HG03095 (cell line): ENCODE measurements around the gene KIAA0040.

Experiments
- ATAC-seq: cut with Tn5 transposase; IDR thresholded peaks from one replicate; pipeline ENCODE4 v1.9.1; 2021; ENCODE audit warnings: moderate library complexity; ENCODE audit not compliant: unreplicated experiment

The KIAA0040 gene

DNA sequence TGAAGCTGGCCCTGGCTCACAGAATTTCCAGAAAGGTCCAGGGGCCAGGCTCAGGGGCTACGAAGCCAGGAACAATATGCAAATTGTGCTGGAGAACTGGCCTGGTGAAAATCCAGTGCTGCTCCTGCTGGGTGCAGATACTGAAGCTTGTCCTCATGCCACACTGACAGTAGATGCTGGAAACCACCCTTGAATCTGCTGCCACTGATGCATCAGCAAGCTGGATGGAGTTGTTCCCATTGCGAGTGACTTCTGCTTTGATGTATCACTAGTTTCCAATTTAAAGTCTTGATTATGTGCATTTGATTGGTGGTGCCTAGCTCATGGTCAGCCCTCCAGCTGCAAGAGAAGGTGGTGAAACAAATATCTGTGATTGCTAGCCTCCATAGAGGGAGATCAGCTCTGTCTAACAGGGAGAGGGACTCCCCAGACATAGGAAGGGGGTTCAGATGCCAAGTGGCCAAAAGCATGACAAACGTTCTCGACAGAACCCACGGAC, 11.0 kb upstream of the KIAA0040 start:
- no peak for ATAC-seq

DNA sequence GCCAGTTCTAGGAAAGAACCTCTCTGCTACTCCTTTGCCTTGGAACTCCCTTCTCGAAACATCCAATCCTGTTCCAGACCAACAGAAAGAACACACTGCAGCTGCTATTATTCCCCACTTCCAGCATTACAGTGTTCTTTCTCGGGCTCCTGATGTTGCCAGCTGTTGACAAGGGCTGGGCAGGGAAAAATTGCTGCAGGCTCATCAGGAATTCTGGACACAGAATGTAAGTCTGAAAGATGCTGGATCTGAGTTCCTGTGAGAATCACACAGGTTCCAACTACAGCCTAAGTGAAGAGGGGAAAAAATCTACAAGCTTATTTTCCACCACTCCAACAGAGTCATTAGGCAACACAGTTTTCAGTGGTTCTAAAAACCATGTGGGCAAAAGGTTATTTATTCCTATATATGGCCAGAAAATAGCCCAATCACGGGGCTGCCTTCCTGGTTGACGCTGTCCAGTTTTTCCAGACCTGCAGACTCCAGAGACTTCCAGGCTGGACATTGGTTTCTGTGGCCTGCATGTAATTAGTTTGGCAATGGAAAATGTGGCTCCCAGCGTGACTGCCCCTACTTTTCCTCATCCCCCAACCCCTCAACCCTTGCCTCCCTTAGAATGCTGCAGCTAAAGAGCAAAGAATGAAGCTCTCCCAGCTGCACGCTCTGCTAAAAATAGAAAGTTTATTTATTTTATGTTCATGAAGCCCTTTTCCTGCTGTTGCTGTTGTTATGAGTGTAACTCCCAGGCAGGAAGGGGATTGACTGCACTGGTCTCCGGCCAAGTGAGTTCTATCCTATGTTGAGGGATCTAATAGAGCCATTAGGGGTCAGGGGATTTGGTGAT, 8.3 kb upstream of the KIAA0040 start:
- no peak for ATAC-seq

DNA sequence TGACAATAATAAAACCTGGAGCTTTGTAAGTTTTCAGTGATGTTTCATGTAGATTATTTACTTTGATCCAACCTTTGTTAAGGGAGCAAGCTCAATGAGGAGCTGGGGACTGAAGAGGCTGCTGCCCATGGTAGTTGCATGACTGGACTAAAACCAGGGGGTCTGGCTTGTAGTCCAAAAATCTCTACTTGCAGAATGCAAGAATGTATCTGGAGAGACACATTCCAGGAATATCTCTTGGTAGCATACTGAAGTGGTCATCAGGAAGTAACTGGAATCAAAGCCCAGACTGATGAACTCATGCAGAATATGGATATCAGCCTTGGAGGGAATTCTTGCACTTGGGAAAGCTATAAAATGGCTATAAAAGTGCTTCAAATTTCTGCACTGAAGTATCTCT, 5.8 kb upstream of the KIAA0040 start:
- no peak for ATAC-seq

DNA sequence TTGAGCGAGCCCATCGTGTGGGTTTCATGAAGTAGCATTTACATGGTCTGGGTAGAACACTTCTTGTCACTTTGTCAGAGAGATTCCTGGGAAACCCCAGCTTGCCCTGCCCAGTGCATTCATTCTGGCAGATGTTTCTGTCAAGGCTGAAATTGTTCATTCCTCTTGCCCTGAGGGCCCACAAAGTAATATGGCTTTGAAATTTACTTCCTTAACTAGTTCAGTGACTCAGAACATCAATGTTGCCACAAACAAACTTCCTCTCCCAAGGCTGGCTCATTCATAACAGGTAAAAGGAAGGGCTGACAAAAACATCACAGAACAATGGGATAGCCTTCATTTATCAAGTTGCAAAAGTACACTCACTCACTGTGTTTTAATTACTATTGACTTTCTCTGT, 5.0 kb upstream of the KIAA0040 start:
- ATAC-seq = no peak

DNA sequence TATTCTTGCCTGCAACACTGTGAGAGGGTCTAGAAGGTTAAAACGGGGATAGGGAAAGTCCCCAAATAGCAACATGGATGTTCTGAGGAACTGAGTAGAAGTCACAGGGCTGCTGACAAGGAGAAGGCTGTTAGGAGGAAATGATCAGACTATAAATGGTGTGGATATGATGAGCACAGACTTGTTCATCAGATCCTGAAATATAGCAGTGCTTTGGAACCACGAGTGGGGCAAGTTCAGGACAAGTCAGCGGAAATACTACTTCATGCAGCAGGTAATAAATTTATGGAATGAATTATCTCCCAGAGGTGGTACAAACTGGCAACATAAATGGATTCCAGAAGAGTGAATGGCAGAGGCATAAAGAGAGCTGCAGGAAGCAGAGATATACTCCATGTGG, 3.2 kb upstream of the KIAA0040 start:
- no peak for ATAC-seq

DNA sequence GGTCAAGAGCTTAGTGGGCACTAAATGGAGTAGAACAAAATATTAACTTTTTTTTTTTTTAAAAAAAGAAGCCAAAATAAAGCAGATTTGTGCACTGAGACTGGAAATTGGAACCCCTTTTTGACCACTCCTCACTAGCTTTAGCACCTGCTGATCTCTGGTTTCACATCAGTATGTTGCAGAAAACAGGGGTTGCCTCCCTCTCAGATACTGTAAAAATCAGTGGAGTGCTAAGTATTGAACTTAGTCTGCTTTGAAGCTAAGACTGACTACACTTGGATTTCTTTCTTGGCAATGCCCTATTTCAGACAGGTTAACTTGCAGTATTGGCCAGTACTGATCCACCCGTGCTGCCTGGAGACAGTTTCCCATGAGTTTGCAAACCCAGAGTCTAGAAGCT, 2.7 kb upstream of the KIAA0040 start:
- ATAC-seq = no peak

DNA sequence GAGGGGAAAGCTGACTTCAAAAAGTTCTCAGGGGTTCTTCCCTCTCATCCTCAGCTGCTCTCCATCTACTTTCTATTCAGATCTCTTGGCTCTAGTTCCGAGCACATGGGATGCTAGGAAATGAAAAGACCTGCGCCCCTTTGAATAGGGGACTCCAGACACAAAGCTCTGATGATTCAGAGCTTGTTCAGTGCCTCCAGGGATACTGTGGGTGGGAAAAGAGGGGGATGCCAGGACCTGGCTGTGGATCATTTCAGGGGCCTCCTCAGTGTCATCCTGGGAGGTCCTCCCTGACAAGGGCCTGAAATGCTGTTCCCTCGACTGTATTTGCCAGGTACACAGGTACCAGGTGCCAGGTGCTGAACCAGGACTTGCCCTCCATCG, 943 bp upstream of the KIAA0040 start:
- no peak for ATAC-seq

DNA sequence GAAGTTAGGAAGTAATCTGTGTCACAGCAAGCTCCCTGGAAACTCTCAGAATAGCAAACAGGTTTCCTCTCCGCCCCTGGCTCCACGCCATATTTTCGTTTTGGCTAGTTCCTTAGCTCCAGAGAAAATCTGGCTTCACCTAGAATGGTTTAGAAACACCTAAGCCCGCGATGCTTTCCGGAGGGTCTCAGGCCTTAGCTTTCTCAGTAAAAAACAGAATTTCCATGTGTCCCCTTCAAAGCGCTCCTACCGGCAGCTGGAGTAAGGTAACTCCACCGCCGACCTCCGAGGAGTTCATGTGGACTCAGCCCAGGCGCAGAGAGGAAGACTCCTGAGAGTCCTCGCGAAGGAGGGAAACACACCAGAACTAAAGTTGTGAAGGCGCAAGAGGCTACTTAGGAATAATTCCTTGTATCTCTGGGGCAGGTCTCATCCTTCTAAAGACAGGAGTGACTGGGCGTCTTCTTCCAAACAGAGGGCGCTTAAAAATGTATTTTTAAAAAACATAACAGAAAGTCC, 406 bp downstream of the KIAA0040 start:
- no peak for ATAC-seq

DNA sequence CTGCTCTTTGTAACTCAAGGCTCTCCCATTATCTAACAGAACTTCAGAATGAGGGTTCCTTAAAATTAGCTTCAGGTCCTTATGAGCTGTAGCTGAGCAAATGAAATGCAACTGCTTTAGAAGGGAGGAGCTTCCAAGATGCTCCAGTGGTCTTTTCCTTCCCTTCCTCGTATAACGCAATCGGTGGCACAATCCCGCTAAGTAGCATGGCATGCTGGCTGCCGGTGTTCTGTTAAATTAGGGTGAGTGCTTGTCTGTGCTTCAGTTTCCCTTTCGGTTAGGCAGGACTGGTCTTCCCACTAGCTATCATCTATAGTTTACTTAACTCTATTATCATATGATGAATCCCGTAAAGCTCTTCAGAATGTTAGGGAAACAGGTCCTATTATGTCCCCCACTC, 917 bp downstream of the KIAA0040 start:
- no peak for ATAC-seq

DNA sequence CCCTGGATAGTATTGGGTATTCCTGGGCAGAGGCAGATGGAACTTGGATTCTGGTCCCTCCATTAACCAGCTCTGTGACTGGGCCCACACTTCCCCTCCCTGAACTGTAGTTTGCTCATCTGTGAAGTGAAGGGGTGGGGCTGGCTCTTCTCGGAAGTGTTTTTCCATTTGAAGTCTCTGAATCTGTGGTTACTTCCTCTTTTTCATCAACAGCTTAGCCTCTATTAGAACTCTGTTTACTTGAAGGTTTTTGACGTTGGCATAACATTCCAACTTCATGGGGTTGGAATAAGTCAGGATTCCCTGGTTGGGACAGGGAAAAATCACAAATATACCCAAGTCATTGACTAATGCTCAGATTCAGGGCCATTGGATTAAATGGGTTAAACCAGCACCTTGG, 3.6 kb downstream of the KIAA0040 start:
- peak; percentile 59 for ATAC-seq

DNA sequence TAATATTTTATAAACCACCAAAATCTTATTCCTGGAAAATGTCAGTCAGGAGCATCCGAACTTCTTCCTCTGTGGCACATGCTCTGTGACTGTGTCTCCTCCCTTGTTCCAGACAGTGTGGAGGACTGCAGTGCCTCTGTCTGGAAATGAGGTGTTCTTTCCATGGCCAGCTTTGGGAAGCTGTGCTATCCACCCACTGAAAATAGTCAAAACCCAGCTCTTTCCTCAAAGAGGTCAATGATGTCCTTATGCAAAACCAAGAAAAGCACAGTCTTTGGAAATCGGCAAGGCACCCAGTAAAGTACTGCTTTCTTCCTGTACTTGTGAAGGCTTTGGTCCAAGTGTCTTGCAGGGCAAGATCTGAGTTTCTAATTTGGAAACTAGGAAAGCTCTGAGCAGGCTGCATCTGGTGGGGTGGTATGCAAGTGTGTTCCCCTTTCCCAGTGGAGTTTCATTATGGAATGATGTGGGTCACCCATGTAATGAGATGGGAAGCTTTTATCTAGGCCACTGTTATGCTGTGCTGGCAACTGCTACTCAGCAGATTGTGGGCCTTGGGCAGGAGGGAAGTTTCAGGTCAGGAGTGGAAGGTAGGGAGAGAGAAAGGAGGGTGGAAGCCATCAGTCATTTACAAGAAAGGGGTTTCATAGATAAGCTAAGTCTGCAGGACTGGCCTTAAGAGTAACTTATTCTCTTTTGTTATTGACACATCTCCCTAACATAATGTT, 6.0 kb downstream of the KIAA0040 start:
- no peak for ATAC-seq

DNA sequence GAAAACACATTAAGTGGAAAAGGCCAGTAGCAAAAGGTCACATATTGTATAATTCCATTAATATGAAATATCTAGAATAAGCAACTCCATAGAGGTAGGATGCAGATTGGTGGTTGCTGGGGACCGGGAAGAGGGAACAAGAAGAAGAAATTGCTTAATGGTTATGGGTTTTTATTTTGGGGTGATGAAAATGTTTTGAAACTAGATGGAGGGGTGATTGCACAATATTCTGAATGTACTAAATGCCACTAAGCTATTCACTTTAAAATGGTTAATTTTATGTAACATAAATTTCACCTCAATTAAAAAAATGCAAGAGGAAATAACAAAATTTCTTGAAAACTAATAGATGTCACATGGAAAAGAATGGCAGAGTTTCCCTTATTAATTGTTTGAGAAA, 6.7 kb downstream of the KIAA0040 start:
- no peak for ATAC-seq

DNA sequence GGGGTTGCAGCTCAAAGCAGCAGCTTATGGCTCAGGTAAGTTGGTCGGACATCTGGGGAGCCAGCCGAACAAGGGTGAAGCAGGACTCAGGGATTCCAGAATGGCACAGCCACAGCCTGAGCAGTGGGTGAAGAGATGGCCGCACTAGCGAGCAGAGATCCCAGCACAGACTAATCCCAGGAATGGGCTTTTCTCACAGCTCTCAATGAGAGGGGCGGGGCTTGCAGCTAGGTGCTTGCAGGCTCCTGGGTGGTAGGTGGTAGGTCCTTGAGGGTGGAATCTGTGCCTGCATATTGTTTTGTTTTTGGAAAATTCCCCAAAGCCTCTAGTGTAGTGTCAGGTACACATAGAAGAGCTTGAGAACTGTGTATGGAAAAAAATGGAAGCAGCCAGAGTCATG, 9.0 kb downstream of the KIAA0040 start:
- ATAC-seq = no peak

DNA sequence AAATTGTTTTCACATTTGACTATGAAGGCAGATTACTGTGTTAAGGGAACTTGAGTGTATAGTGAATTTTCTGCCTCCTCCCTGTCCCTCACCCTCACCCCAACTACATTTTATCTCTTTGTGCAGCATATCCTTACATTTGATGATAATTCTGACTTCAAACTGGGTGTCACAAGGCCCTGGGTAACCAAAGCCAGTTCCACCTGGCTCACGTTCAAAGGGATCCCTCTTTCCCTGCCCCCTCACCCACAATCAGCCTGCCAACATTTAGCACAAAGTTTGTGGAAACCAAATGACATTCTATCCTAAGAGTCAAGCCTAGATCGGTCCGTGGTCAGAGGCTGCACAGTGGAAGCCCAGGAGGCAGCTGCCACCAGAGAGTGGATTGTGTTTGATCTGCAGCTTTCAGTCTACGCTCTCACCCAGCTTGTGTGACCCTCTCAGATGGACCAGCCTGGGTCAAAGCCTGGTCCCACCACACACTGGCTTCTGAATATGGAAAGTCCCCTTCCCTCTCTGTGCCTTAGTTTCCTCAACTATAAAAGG, 10.3 kb downstream of the KIAA0040 start:
- ATAC-seq = no peak

DNA sequence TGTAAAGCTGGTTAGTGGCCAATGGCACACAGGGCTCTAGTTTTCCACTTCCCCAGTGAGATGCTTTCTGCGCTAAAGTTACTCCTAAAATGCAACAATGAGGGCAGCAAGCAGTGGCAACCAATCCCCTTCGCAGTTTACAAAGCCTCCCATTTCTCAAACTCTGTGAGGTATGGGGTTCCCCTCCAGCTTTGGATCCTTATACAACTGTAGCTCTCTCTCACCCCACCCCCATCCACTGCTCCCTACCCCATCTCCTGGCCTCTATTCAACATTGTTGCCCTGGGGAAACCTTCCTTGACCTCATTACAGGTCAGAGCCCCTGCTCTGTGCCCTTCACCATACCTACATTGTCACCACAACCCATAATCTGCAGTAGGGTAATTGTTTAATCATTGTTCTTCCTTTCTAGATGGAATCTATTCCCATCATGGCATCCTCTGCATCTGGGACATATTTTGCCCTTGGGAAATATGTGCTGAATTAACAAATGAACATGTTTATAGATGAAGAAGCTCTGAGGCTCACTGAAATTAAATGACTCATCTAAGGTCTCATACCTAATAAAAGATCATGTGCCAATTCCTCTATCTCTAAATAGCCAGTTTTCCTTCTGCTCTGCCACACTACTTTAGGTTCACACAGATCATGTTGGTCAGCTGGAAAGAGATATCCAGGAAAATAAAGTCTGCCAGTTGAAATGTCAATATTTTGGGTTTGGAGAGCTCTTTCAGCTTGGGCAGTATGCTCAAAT, 12.6 kb downstream of the KIAA0040 start:
- no peak for ATAC-seq

DNA sequence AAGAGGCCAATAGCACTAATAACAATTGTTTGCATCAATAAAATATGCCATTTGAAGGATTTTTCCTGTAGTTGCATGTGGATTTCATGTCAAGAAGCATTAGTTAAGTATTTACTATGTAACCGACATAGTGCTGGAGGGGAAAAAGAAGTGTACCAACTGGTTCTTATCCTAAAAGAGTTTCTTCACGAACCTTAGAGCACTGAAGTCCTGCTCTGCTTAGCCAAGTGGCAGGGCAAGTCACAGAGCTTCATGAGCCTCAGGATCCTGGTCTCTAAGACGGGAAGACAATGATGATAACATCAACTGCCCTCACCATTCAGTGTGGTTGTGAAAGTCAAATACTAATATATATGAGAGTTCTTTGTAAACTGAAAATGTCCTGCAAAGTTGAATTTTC, 14.1 kb downstream of the KIAA0040 start:
- ATAC-seq = no peak

DNA sequence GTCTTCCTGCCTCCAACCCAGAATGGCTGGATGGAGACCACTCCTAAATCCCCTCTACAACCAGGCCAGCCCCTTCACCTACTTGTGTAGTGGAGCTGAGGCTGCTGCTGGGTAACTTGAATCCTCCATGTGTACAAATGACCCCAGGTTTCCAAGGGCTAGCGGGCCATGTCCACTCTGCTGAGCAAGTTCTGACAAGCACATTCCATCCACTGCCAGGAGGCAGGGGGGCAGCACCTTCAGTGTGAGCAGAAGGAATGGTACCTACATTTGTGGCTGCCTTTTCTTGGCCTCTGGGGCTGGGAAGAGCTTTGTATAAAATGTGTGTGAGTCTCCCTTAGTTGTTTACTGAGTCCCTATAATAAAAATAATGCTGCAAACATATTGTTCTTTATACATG, 14.5 kb downstream of the KIAA0040 start:
- ATAC-seq = no peak

DNA sequence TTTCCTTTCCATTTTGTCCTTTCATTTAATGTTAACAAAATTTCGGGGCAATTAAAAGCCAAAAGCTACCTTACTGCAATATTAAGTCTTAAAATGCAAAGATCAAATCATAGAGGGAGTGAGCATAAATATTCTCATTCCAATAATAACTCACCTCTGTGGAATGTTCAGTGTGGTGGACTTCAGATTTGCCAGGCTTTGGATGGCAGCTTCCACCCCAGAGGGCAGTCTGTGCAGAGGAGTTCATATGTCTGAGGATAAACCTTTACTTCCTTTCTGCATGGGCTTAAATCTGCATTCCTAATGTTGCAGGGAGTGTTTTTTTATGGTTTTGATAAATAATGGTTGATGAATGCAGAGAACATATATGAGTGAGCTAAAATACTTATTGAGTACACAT, 16.3 kb downstream of the KIAA0040 start:
- ATAC-seq = no peak

DNA sequence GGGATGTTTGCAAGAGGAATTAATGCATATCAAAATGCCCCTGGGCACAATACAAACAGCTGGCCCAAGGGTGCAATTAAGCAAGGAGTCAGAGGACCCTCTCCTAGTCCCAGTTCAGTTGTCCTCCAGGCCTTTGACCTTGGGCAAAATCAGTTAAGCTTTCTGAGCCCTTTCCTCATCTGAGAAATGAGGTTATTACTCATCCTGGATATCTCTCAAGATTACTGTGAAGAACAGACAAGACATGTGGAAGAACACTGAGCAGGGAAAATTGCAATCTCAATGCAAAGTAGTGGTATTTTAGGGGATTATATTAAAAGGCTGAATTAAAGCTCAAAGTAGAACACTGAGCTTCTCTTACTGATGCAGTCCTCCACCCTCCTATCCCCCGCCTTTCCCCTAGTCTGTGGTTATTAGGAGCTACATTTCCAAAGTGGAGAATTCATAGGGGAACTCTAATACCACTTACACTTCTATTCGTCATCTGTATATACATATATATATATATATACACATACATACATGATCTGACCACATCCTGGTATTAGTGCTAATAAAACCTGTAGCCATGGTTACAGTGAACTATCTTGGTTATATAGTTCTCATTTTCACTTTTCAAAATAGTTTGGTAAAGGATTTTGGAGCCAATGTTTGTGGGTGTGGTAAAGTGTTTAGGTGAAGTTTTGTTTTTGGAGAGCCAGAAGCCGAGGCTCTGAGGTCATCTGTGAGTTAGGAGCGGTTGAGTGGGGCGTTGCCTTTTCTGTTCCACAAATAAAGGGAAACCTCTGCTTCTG, 18.1 kb downstream of the KIAA0040 start:
- peak; percentile 79 for ATAC-seq

DNA sequence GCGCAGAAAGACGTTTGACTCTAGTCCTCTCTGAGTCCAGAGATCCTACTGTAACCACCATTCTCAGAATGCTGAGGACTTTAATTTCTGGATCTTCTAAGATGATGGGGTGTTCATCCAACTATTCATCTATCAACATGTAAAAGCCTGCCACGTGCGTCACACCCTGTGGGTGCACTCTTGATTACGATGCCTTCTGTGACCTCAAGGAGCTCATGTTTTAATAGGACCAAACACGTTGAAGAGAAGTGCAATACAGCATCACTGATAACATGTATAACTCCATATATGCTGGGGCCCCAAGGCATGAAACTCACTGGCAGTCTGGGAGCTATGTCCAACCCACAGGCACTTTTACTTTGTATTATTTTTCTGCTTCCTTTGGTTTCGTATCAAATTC, 19.0 kb downstream of the KIAA0040 start:
- ATAC-seq = no peak
